ENCODE measurements around the gene PPP6R3.

PPP6R3 gene

DNA sequence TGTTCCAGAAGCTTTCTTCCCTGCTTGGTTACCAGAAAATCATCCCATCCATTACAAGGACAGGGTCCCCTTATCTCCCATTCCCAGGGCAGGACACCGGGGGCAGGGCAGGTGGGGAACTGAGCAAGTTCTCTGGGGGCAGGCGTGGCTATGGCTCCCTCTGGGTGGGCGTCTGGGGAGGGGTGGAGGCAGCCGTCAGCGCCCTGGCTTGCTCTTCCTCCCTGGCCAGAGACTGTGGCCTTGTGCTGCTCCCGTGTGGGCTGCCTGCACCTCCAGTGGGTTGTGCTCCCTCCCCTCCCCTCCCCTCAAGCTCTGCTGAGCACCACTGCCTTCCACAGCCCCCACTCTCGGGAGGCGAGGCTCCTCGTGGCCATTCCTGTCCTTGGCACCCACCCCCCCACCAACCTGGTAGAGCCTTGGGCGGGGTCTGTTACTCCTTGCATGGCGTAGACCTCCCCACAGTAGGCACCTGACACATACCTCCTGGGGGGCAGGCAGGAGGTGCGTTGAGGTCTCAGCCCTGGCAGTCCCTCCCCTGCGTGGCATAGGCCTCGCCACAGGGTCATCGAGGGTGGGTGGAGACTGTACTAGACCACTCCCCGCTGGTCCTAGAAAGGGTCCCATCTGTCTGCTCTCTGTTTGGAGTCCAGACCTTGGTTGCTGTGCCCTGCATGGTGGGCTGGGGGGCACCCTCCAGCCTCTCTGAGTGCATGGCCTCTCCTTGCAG, 24.2 kb upstream of the PPP6R3 start:
- DNase-seq (ENCODE audit: low read depth in 2 of 2) = no peak
- H3K4me3 ChIP-seq (replicated peaks in 1 of 2; ENCODE audit: low read depth in 2 of 2, low read length in 2 of 2) = no peak overlapping the region
- TF ChIP-seq, protein P1, sequence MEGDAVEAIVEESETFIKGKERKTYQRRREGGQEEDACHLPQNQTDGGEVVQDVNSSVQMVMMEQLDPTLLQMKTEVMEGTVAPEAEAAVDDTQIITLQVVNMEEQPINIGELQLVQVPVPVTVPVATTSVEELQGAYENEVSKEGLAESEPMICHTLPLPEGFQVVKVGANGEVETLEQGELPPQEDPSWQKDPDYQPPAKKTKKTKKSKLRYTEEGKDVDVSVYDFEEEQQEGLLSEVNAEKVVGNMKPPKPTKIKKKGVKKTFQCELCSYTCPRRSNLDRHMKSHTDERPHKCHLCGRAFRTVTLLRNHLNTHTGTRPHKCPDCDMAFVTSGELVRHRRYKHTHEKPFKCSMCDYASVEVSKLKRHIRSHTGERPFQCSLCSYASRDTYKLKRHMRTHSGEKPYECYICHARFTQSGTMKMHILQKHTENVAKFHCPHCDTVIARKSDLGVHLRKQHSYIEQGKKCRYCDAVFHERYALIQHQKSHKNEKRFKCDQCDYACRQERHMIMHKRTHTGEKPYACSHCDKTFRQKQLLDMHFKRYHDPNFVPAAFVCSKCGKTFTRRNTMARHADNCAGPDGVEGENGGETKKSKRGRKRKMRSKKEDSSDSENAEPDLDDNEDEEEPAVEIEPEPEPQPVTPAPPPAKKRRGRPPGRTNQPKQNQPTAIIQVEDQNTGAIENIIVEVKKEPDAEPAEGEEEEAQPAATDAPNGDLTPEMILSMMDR (IDR thresholded peaks at IDR 0.05; ENCODE audit: low read depth, low read length) = no peak

DNA sequence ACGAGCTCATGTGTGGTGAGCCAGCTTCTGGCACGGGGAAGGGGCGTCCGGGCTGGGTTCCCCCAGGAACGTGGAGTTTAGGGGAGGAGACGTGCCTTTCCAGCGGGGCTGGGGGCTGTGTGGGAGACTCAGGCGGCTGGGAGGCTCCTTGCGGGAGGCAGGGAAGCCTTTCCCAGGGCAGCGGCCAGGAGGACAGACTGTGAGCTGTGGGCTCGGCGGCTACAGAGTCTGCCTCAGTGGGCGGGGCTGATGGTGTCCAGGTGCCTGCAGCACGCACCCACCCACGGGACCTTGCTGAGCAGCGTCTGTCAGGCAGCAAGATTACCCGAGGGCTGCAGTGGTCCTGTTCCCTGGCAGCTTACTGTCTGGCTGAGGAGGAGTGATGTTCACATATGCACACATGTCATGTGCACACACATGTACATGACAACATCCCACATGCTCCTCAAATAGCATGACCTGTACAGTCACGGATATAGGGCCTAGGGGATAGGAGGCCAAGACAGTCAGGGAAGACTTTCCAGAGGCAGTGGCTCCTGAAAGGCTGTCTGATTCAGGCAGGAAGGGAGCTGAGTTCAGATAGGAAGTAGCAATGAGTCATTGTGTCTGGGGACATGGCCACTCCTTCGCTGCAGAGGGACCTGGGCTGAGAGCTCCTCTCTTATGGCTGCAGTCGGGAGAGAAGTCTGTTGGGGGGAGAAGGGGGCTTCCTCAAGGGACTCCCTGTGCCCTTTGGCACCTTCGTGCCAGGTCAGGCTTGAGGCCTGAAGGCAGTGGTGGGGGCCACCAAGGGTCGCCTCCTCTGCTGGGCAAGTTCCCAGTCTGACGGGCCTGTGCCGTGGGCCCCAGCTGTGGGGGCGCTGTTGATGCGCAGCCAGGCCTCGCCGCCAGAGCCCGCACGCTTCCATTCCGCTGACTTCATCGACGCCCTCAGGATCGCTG, 23.3 kb upstream of the PPP6R3 start:
- peak; percentile 86 to 94 for DNase-seq (ENCODE audit: low read depth in 2 of 2)
- TF ChIP-seq, protein P1 (IDR thresholded peaks at IDR 0.05; ENCODE audit: low read depth, low read length) = peak; percentile 52
- H3K4me3 ChIP-seq (replicated peaks in 1 of 2; ENCODE audit: low read depth in 2 of 2, low read length in 2 of 2) = no peak overlapping the region

DNA sequence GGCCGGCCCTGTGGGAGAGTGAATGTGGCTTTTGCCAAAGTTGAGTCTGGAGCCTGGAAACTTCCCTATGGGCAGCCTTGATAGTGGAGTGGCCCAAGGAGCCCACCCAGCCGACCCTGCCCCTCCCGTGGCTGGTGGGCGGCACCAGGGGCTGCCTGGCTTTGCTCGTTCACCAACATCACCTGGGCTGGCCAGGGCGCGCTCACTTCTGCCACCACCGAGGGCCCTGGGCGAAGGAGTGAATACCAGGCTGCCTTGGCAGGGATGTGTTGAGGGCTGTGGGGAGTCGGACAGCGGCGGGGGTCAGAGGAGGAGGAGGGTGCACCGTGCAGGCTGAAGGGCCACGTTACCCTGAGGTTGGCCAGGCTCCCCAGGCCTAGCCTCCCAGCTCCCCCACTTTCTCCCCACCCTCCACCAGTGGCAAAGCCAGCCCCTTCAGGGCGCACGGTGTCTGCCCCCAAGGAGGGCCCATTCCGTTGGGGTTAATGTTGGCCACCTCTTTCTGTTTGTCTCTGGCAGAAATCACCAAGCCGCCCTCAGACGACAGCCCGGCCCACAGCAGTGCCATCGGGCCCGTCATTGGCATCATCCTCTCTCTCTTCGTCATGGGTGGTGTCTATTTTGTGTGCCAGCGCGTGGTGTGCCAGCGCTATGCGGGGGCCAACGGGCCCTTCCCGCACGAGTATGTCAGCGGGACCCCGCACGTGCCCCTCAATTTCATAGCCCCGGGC, 22.5 kb upstream of the PPP6R3 start:
- no peak for DNase-seq (ENCODE audit: low read depth in 2 of 2)
- TF ChIP-seq, protein P1 (IDR thresholded peaks at IDR 0.05; ENCODE audit: low read depth, low read length) = no peak
- H3K4me3 ChIP-seq (replicated peaks in 1 of 2; ENCODE audit: low read depth in 2 of 2, low read length in 2 of 2) = no peak overlapping the region

DNA sequence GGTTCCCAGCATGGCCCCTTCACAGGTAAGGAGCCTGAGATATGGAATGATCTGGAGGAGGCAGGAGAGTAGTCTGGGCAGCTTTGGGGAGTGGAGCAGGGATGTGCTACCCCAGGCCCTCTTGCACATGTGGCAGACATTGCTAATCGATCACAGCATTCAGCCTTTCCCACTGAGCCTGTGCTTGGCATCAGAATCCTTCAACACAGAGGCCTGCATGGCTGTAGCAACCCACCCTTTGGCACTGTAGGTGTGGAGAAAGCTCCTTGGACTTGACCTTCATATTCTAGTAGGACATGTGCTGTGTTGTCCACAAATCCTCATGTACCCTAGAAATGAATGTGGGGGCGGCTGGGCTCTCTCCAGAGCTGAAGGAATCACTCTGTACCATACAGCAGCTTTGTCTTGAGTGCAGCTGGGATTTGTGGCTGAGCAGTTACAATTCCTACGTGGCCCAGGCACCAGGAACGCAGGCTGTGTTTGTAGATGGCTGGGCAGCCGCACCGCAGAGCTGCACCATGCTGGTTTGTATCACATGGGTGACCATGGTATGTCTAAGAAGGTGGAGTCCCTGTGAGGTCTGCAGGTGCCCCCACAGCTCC, 21.8 kb upstream of the PPP6R3 start:
- DNase-seq (ENCODE audit: low read depth in 2 of 2) = no peak
- TF ChIP-seq, protein P1 (IDR thresholded peaks at IDR 0.05; ENCODE audit: low read depth, low read length) = no peak
- H3K4me3 ChIP-seq (replicated peaks in 1 of 2; ENCODE audit: low read depth in 2 of 2, low read length in 2 of 2) = no peak overlapping the region

DNA sequence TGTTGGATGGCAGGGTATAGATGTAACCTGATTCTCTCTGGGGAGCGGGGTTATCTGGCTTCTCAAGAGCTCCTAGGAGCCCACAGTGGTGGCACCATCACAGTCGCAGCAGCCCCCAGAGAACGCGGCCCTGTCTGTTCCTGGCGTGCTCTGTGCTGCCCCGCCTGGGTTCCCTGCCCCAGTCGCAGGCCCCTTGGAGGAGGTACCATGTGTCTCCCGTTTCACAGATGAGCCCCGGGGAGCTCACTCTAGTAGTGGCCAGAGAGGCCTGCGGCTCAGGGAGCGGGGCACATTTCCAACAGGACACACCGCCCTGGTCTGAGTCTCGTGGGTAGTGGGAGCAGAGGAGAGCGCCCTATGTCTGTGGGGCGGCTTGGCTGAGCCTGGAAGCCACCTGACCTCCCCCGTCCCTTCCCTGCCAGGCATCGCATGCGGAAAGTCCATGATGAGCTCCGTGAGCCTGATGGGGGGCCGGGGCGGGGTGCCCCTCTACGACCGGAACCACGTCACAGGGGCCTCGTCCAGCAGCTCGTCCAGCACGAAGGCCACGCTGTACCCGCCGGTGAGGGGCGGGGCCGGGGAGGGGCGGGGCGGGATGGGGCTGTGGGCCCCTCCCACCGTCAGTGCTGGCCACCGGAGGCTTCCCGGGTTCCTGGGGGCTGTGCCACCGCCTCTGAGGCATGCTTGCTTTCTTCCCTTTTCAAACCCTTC, 21.0 kb upstream of the PPP6R3 start:
- TF ChIP-seq, protein P1 (IDR thresholded peaks at IDR 0.05; ENCODE audit: low read depth, low read length) = no peak
- no peak for DNase-seq (ENCODE audit: low read depth in 2 of 2)
- H3K4me3 ChIP-seq (replicated peaks in 1 of 2; ENCODE audit: low read depth in 2 of 2, low read length in 2 of 2) = no peak overlapping the region

DNA sequence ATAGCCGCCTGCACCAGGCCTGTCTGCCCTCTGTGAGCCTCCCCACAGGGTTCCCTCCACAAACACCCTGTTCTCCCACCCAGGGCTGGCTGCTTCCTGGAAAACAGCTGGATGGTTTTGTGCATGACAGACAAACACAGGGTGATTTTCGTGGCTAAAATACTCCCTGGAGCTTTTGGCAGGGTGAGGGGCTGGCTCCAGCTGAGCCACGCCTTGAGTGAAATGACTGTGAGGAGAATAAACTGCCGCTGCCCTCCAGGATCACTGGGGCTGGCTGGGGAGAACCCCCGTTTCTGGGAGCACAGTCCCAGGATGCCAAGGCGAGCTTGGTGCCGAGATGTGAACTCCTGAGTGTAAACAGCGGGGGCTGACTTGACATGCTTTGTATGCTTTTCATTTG, 20.3 kb upstream of the PPP6R3 start:
- no peak for DNase-seq (ENCODE audit: low read depth in 2 of 2)
- TF ChIP-seq, protein P1 (IDR thresholded peaks at IDR 0.05; ENCODE audit: low read depth, low read length) = no peak
- H3K4me3 ChIP-seq (replicated peaks in 1 of 2; ENCODE audit: low read depth in 2 of 2, low read length in 2 of 2) = no peak overlapping the region
